Activated T-helper 1 cell treated with Interleukin-2 at 50 U/mL for 16 hours (primary cell): ENCODE measurements around the gene CCDC126.
A peak's percentile ranks its signal among the peaks of the same experiment; 100 is the strongest.
"Not testable (repeated sequence)": the region's sequence is repeated elsewhere in the genome, so short reads cannot be mapped to it uniquely, and the experiment has no call there.

Experiments
- DNase-seq: peaks from one replicate; pipeline ENCODE4 v3.0.0-alpha.2; 2020; ENCODE audit warnings: low read depth

CCDC126 gene

GRCh38 chr7:23597094-23598091, at the start of gene CCDC126:
Gene CCDC126, plus strand, starts transcription at chr7:23597382. Its CDS starts 13,934 bp downstream, at chr7:23611316.
- DNase-seq: peak; percentile 68

GRCh38 chr7:23547662-23548061, 49.5 kb upstream of the CCDC126 start:
- no peak for DNase-seq

- DNase-seq: no peak
Measured at GRCh38 chr7:23558303-23558702, 38.9 kb upstream of the CCDC126 start.

- peak; percentile 43 for DNase-seq
Measured at GRCh38 chr7:23570592-23571200, 26.5 kb upstream of the CCDC126 start.

- not testable (repeated sequence) for DNase-seq
Measured at GRCh38 chr7:23581975-23582374, 15.2 kb upstream of the CCDC126 start.

GRCh38 chr7:23585304-23585703, 11.9 kb upstream of the CCDC126 start:
- DNase-seq: not testable (repeated sequence)

GRCh38 chr7:23586159-23586558, 11.0 kb upstream of the CCDC126 start:
- no peak for DNase-seq

- DNase-seq: no peak
Measured at GRCh38 chr7:23590529-23590928, 6.7 kb upstream of the CCDC126 start.

- no peak for DNase-seq
Measured at GRCh38 chr7:23593706-23594105, 3.5 kb upstream of the CCDC126 start.

GRCh38 chr7:23594879-23595604, 2.1 kb upstream of the CCDC126 start:
- DNase-seq: no peak

GRCh38 chr7:23598296-23598695, 1.1 kb downstream of the CCDC126 start:
- no peak for DNase-seq

- DNase-seq: no peak
Measured at GRCh38 chr7:23600236-23600635, 3.1 kb downstream of the CCDC126 start.

GRCh38 chr7:23603632-23604295, 6.6 kb downstream of the CCDC126 start:
- DNase-seq: no peak

- no peak for DNase-seq
Measured at GRCh38 chr7:23604296-23604640, 7.1 kb downstream of the CCDC126 start.

GRCh38 chr7:23607130-23607529, 9.9 kb downstream of the CCDC126 start:
- DNase-seq: no peak

GRCh38 chr7:23607866-23608265, 10.7 kb downstream of the CCDC126 start:
- DNase-seq: no peak

GRCh38 chr7:23615331-23615730, 18.1 kb downstream of the CCDC126 start:
- no peak for DNase-seq

- DNase-seq: no peak
Measured at GRCh38 chr7:23616593-23616992, 19.4 kb downstream of the CCDC126 start.

- DNase-seq: no peak
Measured at GRCh38 chr7:23617482-23617881, 20.3 kb downstream of the CCDC126 start.

GRCh38 chr7:23618241-23618640, 21.1 kb downstream of the CCDC126 start:
- no peak for DNase-seq

- DNase-seq: no peak
Measured at GRCh38 chr7:23619141-23619540, 22.0 kb downstream of the CCDC126 start.

GRCh38 chr7:23622506-23622925, 25.3 kb downstream of the CCDC126 start:
- DNase-seq: no peak
